Neural progenitor cell (in vitro differentiated cells): ENCODE results near the gene FNDC11.

Experiments
- CTCF ChIP-seq: fragments of 200-600 bp; sonication (generic); IDR thresholded peaks from 2 replicates; pipeline ENCODE4 v1.5.1; 2017; ENCODE audit warnings: antibody characterized with exemption, mild to moderate bottlenecking
- EZH2phosphoT487 ChIP-seq: fragments of 200-600 bp; sonication (generic); IDR thresholded peaks from 2 replicates; pipeline ENCODE4 v1.6.1; 2017; ENCODE audit warnings: antibody characterized with exemption

- TF ChIP-seq CTCF = no peak
- no peak for TF ChIP-seq EZH2phosphoT487
Measured at GRCh38 chr20:63533871-63534393, 20.0 kb upstream of the FNDC11 start.
